ENCODE results near the gene BANP.

The BANP gene

DNA sequence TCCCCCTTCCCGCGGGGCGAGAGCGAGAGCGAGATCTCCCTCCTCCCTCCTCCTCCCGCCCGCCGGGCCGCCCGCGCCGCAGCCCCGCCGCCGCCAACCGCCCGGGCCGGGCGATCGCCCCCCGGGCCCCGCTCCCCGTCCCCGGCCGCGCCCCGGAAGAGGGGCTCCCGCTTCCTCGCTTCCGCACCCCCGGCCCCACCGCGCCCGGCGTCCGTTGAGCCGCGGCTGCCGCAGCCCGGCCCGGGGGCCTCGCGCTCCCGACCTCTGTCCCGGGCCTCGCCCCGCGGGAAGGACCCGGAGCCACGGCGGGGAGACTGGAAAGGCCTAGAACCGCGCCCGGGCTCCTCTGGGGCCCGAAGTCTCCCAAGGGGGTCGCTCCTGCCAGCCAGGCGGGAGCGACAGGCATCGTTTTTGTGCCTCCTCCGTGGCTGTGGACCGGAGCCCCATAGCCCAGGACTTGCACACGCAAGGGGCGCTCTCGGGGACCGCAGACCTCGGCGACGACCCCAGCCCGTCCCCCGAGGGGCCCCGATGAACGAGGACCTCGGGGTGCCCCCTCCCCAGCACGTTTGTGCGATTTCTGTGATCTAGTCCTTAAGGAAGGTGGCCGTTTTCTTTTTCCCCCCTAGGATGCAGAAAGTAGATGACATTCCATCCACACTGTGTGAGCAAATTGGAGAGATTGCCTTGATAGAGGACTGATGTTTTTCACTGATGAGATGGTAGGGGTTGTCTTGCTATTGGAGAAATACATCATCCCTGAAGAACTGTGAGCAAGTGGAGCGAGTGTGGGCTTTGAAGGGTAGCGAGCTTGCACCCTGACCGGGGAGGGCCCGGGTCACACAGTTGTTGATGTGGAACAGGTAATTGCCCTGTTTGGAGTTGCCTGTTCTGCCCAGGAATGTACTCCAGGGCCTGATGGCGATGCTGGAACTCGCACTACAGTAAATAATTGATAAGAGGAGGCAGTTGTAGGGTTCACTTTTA is 611 bp downstream of the BANP start:
- peak overlapping the region; percentile 94 for H3K27ac ChIP-seq
- peak; percentile 81; the same call in 1 of the 2 replicates for TF ChIP-seq ZFX (IDR thresholded peaks at IDR 0.05)
- TF ChIP-seq, protein P1, sequence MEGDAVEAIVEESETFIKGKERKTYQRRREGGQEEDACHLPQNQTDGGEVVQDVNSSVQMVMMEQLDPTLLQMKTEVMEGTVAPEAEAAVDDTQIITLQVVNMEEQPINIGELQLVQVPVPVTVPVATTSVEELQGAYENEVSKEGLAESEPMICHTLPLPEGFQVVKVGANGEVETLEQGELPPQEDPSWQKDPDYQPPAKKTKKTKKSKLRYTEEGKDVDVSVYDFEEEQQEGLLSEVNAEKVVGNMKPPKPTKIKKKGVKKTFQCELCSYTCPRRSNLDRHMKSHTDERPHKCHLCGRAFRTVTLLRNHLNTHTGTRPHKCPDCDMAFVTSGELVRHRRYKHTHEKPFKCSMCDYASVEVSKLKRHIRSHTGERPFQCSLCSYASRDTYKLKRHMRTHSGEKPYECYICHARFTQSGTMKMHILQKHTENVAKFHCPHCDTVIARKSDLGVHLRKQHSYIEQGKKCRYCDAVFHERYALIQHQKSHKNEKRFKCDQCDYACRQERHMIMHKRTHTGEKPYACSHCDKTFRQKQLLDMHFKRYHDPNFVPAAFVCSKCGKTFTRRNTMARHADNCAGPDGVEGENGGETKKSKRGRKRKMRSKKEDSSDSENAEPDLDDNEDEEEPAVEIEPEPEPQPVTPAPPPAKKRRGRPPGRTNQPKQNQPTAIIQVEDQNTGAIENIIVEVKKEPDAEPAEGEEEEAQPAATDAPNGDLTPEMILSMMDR (conservative IDR thresholded peaks at IDR 0.05): no peak; the same call in 1 of the 2 replicates

DNA sequence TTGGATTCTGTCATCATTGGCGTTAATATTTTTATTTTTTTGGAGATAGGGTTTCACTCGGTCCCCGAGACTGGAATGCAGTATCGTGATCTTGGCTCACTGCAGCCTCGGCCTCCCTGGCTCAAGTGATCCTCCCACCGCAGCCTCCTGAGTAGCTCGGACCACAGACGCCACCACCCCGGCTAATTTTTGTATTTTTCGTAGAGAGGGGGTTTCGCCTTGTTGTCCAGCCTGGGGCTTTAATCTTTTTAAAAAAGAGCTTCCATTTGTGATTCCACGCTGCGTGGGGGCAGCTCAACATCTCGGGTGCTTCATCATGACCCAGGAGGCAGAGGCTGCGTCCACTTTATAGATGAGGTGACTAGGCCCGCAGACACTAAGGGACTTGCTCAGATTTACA is 1.5 kb downstream of the BANP start:
- TF ChIP-seq ZFX (IDR thresholded peaks at IDR 0.05): no peak
- TF ChIP-seq, protein P1 (conservative IDR thresholded peaks at IDR 0.05): no peak
- H3K27ac ChIP-seq: no peak overlapping the region; the same call in 1 of the 2 replicates

DNA sequence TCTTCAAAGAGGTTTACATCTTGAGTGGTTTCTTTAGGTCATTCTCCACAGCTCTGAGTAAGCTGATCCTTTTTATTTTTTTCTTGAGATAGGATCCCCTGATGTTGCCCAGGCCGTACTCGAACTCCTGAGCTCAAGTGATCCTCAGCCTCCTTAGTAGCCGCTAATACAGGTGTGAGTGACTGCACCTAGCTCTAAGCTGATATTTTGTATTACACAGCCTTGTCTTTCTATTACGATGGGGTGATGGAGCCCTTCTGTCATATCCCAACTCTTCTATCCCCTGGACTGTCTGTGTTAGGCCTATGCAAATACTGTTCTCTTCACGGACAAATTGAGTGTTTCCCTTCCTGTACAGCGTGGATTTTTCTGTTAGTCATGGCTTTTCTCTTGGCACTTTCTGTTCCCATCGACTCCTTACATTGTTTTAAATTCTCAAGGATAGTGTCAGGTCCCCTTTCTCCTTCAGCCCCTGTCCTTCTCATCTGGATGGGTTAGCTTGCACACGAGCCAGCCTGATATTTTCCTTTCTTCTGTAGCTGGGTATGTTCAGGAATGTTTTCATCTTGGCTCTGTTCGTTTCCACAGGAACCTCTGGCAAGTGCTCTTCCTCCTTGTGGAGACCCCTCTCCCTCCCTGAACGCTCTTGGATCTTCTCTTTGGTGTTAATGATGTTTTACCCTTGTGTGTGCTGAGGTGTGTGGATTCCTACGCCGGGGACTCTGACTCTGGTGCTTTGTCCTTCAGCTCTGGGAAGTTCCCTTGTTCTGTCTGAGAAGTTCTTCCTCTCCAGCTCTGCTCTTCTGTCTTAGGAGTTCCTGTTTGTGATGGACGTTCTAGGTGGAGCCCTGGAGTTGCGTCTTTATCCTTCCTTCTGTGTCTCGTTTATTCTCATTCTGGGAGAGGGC is 2.3 kb downstream of the BANP start:
- no peak overlapping the region for H3K27ac ChIP-seq
- TF ChIP-seq, protein P1 (conservative IDR thresholded peaks at IDR 0.05): no peak
- TF ChIP-seq ZFX (IDR thresholded peaks at IDR 0.05): no peak

DNA sequence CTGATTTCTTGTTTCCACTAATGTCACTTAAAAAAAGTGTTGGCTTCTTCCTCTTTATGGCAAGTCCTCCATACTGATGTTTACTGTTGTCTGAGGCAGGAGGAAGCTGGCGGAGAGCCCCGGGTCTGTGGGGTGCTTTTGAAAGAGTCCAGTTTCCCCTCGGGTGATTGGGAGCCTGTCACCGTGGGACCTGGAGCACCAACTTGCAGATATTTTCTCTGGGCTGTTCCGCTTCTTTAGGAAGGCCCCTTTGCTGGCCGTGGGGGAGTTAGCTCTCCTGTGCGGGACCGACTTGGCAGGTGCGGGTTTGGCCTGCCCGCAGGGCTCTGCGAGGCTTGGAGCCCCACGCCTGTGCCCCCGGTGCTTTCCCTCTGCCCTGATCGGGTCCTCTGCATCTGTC is 3.1 kb downstream of the BANP start:
- TF ChIP-seq, protein P1 (conservative IDR thresholded peaks at IDR 0.05): no peak
- no peak for TF ChIP-seq ZFX (IDR thresholded peaks at IDR 0.05)
- H3K27ac ChIP-seq: no peak overlapping the region

DNA sequence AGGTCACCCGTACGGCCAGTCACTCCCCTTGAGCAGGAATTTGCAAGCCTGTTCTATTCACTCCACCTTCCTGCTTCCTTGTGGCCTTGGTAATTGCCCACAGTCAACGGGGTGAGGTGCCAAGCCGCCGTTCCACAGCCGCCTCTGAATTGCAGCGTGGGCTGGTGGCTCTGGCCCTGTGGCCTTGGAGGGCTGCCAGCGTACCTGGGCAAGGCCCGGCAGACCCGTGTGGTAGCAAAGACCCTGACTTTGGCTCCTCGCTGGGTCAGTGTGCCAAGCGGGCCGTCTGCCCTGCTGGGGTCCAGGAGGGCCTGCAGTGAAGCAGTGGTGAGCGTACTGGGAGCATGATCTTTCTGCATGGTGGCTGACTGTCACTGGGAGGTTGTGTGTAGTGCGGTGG is 3.6 kb downstream of the BANP start:
- H3K27ac ChIP-seq: no peak overlapping the region

DNA sequence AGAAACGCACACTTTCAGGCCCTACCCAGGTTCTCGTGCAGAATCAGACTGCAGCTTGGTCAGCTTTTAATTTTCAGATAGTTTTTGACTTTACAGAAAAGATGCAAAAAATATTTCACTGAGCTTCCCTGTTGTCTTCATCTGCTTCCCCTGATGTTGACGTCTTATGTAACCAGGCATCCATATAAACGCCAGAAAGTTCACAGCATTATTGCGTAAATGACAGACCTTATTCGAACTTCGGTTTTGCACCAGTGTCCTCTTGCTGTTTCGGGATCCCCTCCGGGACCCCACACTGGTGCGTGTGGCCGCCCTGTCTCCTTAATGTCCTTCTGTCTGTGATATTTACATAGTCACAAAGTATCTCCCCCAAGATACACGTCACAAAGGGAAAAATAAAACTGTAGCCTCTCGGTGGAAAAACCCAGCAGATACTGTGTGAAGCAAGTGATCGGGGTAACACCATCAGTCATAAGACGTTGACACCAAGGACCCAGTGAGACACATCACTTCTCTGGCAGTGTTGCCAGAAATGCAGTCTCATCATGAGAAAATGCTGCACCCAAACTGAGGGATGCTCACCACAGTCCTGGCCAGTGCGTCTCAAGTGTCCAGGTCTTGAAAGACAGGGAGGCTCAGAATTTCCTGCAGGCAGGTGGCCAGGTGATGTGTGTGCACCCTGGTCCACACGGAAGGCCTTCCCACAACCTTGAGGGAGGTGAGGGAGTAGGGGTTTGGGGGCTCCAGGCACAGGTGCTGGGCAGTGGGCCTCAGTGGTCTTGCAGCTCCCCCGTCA is 4.3 kb downstream of the BANP start:
- H3K27ac ChIP-seq: no peak overlapping the region
- no peak for TF ChIP-seq ZFX (IDR thresholded peaks at IDR 0.05)
- TF ChIP-seq, protein P1 (conservative IDR thresholded peaks at IDR 0.05): no peak

More for the DNA sequence above, 3.6 kb downstream of the BANP start:
- no peak for TF ChIP-seq ZFX (IDR thresholded peaks at IDR 0.05)
- TF ChIP-seq, protein P1 (conservative IDR thresholded peaks at IDR 0.05): no peak

All from C4-2B (cell line).